Liver (tissue), 9 donors: ENCODE measurements around the gene FTCD. TPM values are rescaled to one million over a fixed set of nuclear protein-coding genes. Genes with fewer than 3 reads are reported as not detected.

Experiments
- DNase-seq: peaks from one replicate; pipeline ENCODE4 v3.0.0-alpha.2; 2017; ENCODE audit warnings: low spot score
- H3K27ac ChIP-seq, 2 donors: one replicate each; pipeline ENCODE4 v1.7.0; 2013; ENCODE audit warnings: inconsistent platforms in 2 of 2, low read length in 2 of 2, control low read depth in 1 of 2, low read depth in 1 of 2, mild to moderate bottlenecking in 1 of 2
- H3K27me3 ChIP-seq, 4 donors: one replicate each; pipeline versions ENCODE4 v1.6.1 to v1.7.0; 2013; ENCODE audit warnings: low read length in 3 of 4, inconsistent platforms in 1 of 4, mild to moderate bottlenecking in 1 of 4, moderate library complexity in 1 of 4; ENCODE audit not compliant: control insufficient read depth in 4 of 4, insufficient read depth in 4 of 4
- H3K36me3 ChIP-seq, 4 donors: one replicate each; pipeline versions ENCODE4 v1.6.1 to v1.7.0; 2013; ENCODE audit warnings: low read length in 3 of 4, mild to moderate bottlenecking in 3 of 4, low read depth in 1 of 4, moderate library complexity in 1 of 4; ENCODE audit not compliant: control insufficient read depth in 4 of 4, insufficient read depth in 3 of 4
- H3K4me1 ChIP-seq, 4 donors: one replicate each; pipeline versions ENCODE4 v1.6.1 to v1.7.0; 2013; ENCODE audit warnings: low read length in 3 of 4, mild to moderate bottlenecking in 3 of 4, moderate library complexity in 1 of 4; ENCODE audit not compliant: control insufficient read depth in 4 of 4, insufficient read depth in 4 of 4
- H3K4me3 ChIP-seq, 3 donors: one replicate each; pipeline versions ENCODE4 v1.6.1 to v1.7.0; 2013; ENCODE audit warnings: low read length in 3 of 3, control low read depth in 1 of 3, low read depth in 1 of 3, mild to moderate bottlenecking in 1 of 3
- H3K9ac ChIP-seq, 2 donors: one replicate each; pipeline ENCODE4 v1.7.0; 2013; ENCODE audit warnings: low read length in 2 of 2, mild to moderate bottlenecking in 2 of 2, moderate library complexity in 2 of 2, control low read depth in 1 of 2, low read depth in 1 of 2
- H3K9me3 ChIP-seq, 4 donors: one replicate each; pipeline versions ENCODE4 v1.6.1 to v1.7.0; 2013; ENCODE audit warnings: low read length in 3 of 4; ENCODE audit not compliant: control insufficient read depth in 4 of 4
- EGR1 ChIP-seq, 2 donors: IDR thresholded peaks; 2 replicates each; pipeline ENCODE4 v1.6.1; 2016 to 2018; ENCODE audit warnings: antibody characterized with exemption in 2 of 2, low read depth in 2 of 2
- FOXA1 ChIP-seq: IDR thresholded peaks from 2 replicates; pipeline ENCODE4 v1.6.1; 2016; ENCODE audit warnings: antibody characterized with exemption
- FOXA2 ChIP-seq: IDR thresholded peaks from 2 replicates; pipeline ENCODE4 v1.6.1; 2016; ENCODE audit warnings: antibody characterized with exemption
- GABPA ChIP-seq, 2 donors: IDR thresholded peaks in 1 of 2; conservative IDR thresholded peaks in 1 of 2; 2 replicates each; pipeline ENCODE4 v1.6.1; 2016; ENCODE audit warnings: antibody characterized with exemption in 2 of 2, mild to moderate bottlenecking in 1 of 2, moderate library complexity in 1 of 2
- HNF4A ChIP-seq, 2 donors: conservative IDR thresholded peaks; 2 replicates each; pipeline ENCODE4 v1.6.1; 2016; ENCODE audit warnings: antibody characterized with exemption in 2 of 2, mild to moderate bottlenecking in 2 of 2
- HNF4G ChIP-seq: IDR thresholded peaks from 2 replicates; pipeline ENCODE4 v1.6.1; 2016; ENCODE audit warnings: antibody characterized with exemption
- JUND ChIP-seq, 2 donors: IDR thresholded peaks; 2 replicates each; pipeline ENCODE4 v1.6.1; 2016; ENCODE audit warnings: antibody characterized with exemption in 2 of 2
- NR2F2 ChIP-seq: IDR thresholded peaks from 2 replicates; pipeline ENCODE4 v1.6.1; 2016; ENCODE audit warnings: antibody characterized with exemption
- RAD21 ChIP-seq, 2 donors: IDR thresholded peaks; 2 replicates each; pipeline ENCODE4 v1.6.1; 2016; ENCODE audit warnings: antibody characterized with exemption in 2 of 2, mild to moderate bottlenecking in 2 of 2
- REST ChIP-seq: IDR thresholded peaks from 2 replicates; pipeline ENCODE4 v1.6.1; 2016; ENCODE audit warnings: antibody characterized with exemption, mild to moderate bottlenecking
- RXRA ChIP-seq, 2 donors: IDR thresholded peaks; 2 replicates each; pipeline ENCODE4 v1.6.1; 2017 to 2018; ENCODE audit warnings: antibody characterized with exemption in 2 of 2, mild to moderate bottlenecking in 1 of 2
- SP1 ChIP-seq: IDR thresholded peaks from 2 replicates; pipeline ENCODE4 v1.6.1; 2018; ENCODE audit warnings: antibody characterized with exemption, mild to moderate bottlenecking
- TAF1 ChIP-seq: conservative IDR thresholded peaks from 2 replicates; pipeline ENCODE4 v1.6.1; 2016; ENCODE audit warnings: antibody characterized with exemption, mild to moderate bottlenecking
- YY1 ChIP-seq: IDR thresholded peaks from 2 replicates; pipeline ENCODE4 v1.6.1; 2016; ENCODE audit warnings: antibody characterized with exemption, mild to moderate bottlenecking
- WGBS: extraction: QIAGEN DNeasy Blood & Tissue Kit; methylation state at CpG from one replicate; pipeline ENCODE4 v1.1.7; 2013; 5-methylcytosine and 5-hydroxymethylcytosine counted together
- polyA plus RNA-seq, 2 donors: library from polyadenylated mRNA; stranded (reverse) in 1 of 2; unstranded in 1 of 2; fragments of 200-250 nt in 1 of 2; fragments of >200 nt in 1 of 2; fragmentation: Nextera tagmentation in 1 of 2; extraction: Ambion mirVana in 1 of 2; gene quantifications; one replicate each; pipeline versions ENCODE4 v1.2.1 to v1.2.3, GENCODE V29; 2013 to 2015
- total RNA-seq, 2 donors: library from RNA; depleted of rRNA; stranded (reverse); fragments of >200 nt; gene quantifications; one replicate each; pipeline ENCODE4 v1.2.3, GENCODE V29; 2014
- TF ChIP-seq, protein P1 (sequence below): fragments of 150-350 bp; IDR thresholded peaks from 2 replicates; pipeline ENCODE4 v1.5.1; 2017; ENCODE audit warnings: improper control_type of control experiment, low read depth, low read length; ENCODE audit not compliant: missing input control
- TF ChIP-seq, protein P2 (sequence below): IDR thresholded peaks from 2 replicates; pipeline ENCODE4 v1.6.1; 2016; ENCODE audit warnings: antibody characterized with exemption
- TF ChIP-seq, protein P3 (sequence below): IDR thresholded peaks from 2 replicates; pipeline ENCODE4 v1.6.1; 2016; ENCODE audit warnings: antibody characterized with exemption
- donor health status: healthy.
- donor health status: healthy.
- donor health status: healthy.
- donor health status: healthy.
- donor health status: healthy.

The FTCD gene
- total and polyA plus RNA-seq, 4 donors = 130 to 182 (median 173) TPM

- no peak overlapping the region for H3K9ac ChIP-seq
- no peaks in the 10 kb centered on the region for H3K36me3 ChIP-seq
- TF ChIP-seq, protein P1, sequence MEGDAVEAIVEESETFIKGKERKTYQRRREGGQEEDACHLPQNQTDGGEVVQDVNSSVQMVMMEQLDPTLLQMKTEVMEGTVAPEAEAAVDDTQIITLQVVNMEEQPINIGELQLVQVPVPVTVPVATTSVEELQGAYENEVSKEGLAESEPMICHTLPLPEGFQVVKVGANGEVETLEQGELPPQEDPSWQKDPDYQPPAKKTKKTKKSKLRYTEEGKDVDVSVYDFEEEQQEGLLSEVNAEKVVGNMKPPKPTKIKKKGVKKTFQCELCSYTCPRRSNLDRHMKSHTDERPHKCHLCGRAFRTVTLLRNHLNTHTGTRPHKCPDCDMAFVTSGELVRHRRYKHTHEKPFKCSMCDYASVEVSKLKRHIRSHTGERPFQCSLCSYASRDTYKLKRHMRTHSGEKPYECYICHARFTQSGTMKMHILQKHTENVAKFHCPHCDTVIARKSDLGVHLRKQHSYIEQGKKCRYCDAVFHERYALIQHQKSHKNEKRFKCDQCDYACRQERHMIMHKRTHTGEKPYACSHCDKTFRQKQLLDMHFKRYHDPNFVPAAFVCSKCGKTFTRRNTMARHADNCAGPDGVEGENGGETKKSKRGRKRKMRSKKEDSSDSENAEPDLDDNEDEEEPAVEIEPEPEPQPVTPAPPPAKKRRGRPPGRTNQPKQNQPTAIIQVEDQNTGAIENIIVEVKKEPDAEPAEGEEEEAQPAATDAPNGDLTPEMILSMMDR = no peak
- no peak for TF ChIP-seq HNF4A (conservative IDR thresholded peaks at IDR 0.05)
- no peak for TF ChIP-seq RAD21 (IDR thresholded peaks at IDR 0.05)
- TF ChIP-seq YY1 = no peak
- TF ChIP-seq RXRA (IDR thresholded peaks at IDR 0.05) = no peak
- no peak for TF ChIP-seq FOXA2
- no peak for TF ChIP-seq EGR1 (IDR thresholded peaks at IDR 0.05; ENCODE audit: low read depth in 2 of 2)
- TF ChIP-seq, protein P2, sequence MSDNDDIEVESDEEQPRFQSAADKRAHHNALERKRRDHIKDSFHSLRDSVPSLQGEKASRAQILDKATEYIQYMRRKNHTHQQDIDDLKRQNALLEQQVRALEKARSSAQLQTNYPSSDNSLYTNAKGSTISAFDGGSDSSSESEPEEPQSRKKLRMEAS = no peak
- no peak for TF ChIP-seq JUND (IDR thresholded peaks at IDR 0.05)
- no peak for TF ChIP-seq HNF4G
- no peak for TF ChIP-seq NR2F2
- 94% methylated on average over 19 of the region's 19 CpGs for WGBS
- H3K4me3 ChIP-seq = no peak overlapping the region
- no peak for DNase-seq
- H3K9me3 ChIP-seq = no peaks in the 10 kb centered on the region
- no peak overlapping the region for H3K27ac ChIP-seq
- no peaks in the 10 kb centered on the region for H3K27me3 ChIP-seq
- peaks cover 0 to 4% (median 0%) of the 10 kb centered on the region in 4 donors for H3K4me1 ChIP-seq
Observed at GRCh38 chr21:46181436-46181835, 26.1 kb upstream of the FTCD start.

DNA sequence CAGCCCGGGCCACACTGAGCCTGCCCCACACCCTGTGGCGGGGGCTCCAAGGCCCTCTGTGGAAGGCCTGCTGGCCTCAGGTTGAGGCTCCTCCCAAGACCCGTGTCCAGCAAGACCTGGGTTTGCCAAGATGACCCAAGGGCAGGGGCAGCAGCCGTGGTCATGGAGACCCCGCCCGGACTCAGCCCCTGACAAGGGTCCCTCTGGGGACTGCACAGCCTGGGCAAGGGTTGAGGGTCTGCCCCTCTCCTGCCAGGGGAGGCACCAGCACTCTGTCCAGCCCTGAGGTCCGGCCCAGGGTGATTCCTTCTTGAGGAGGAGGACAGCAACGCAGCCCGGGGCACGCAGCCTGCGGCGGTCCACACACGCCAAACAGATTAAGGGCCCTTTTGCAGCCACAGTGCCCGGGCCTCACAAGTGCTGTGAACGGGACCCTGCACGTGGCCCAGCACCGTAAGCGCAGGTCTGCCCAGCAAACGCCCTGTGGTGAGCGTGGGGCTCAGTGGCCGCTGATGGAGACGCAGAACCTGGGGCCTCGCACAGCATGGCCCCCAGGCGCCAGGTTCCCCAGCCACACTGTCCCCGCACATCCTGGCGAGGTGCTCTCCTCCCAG, 25.5 kb upstream of the FTCD start:
- 96% methylated on average over 26 of the region's 26 CpGs for WGBS
- H3K4me3 ChIP-seq = no peak overlapping the region
- no peak overlapping the region for H3K27ac ChIP-seq
- no peaks in the 10 kb centered on the region for H3K27me3 ChIP-seq
- no peaks in the 10 kb centered on the region for H3K36me3 ChIP-seq
- peaks cover 0 to 4% (median 0%) of the 10 kb centered on the region in 4 donors for H3K4me1 ChIP-seq
- H3K9ac ChIP-seq = no peak overlapping the region
- TF ChIP-seq RAD21 (IDR thresholded peaks at IDR 0.05) (no peak), JUND (IDR thresholded peaks at IDR 0.05) (no peak)
- TF ChIP-seq, protein P3, sequence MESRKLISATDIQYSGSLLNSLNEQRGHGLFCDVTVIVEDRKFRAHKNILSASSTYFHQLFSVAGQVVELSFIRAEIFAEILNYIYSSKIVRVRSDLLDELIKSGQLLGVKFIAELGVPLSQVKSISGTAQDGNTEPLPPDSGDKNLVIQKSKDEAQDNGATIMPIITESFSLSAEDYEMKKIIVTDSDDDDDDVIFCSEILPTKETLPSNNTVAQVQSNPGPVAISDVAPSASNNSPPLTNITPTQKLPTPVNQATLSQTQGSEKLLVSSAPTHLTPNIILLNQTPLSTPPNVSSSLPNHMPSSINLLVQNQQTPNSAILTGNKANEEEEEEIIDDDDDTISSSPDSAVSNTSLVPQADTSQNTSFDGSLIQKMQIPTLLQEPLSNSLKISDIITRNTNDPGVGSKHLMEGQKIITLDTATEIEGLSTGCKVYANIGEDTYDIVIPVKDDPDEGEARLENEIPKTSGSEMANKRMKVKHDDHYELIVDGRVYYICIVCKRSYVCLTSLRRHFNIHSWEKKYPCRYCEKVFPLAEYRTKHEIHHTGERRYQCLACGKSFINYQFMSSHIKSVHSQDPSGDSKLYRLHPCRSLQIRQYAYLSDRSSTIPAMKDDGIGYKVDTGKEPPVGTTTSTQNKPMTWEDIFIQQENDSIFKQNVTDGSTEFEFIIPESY = no peak
- no peak for DNase-seq
- no peaks in the 10 kb centered on the region for H3K9me3 ChIP-seq

GRCh38 chr21:46180079-46180722, 24.8 kb upstream of the FTCD start:
- Histone ChIP-seq H3K4me1 (peaks cover 0 to 4% (median 0%) of the 10 kb centered on the region in 4 donors), H3K36me3 (no peaks in the 10 kb centered on the region), H3K4me3 (no peak overlapping the region), H3K27me3 (no peaks in the 10 kb centered on the region), H3K27ac (no peak overlapping the region), H3K9me3 (no peaks in the 10 kb centered on the region), H3K9ac (no peak overlapping the region)
- DNase-seq = no peak
- 67% methylated on average over 24 of the region's 24 CpGs for WGBS
- no peak for TF ChIP-seq YY1
- TF ChIP-seq RXRA (IDR thresholded peaks at IDR 0.05) = no peak
- TF ChIP-seq, protein P3 = no peak
- TF ChIP-seq SP1 = no peak
- TF ChIP-seq FOXA2 = no peak
- TF ChIP-seq REST = no peak
- TF ChIP-seq GABPA (IDR thresholded peaks at IDR 0.05 in 1 of 2, conservative IDR thresholded peaks at IDR 0.05 in 1 of 2) = no peak
- TF ChIP-seq NR2F2 = no peak
- TF ChIP-seq HNF4A (conservative IDR thresholded peaks at IDR 0.05) = no peak
- TF ChIP-seq FOXA1 = no peak
- no peak for TF ChIP-seq JUND (IDR thresholded peaks at IDR 0.05)
- no peak for TF ChIP-seq TAF1
- TF ChIP-seq HNF4G = no peak
- TF ChIP-seq EGR1 (IDR thresholded peaks at IDR 0.05; ENCODE audit: low read depth in 2 of 2) = no peak
